GM23338 (cell line): ENCODE results near the gene B4GALNT2. TPM values are rescaled to one million over a fixed set of nuclear protein-coding genes. Genes with fewer than 3 reads are reported as not detected.
A peak's percentile ranks its signal among the peaks of the same experiment; 100 is the strongest.
"Not testable (repeated sequence)": the region's sequence is repeated elsewhere in the genome, so short reads cannot be mapped to it uniquely, and the experiment has no call there.

Experiments used
- ATAC-seq: fragments of 200-7000 bp; cut with Tn5 transposase; 3 replicates; pipeline ENCODE4 v1.9.1; 2020
- DNase-seq: peaks from one replicate; pipeline ENCODE4 v3.0.0-alpha.2; 2015; ENCODE audit warnings: low spot score
- H2AFZ ChIP-seq: fragments of 200-600 bp; sonication (generic); 2 replicates; pipeline ENCODE4 v1.8.0; 2016; ENCODE audit warnings: antibody characterized with exemption, mild to moderate bottlenecking, moderate library complexity
- H3F3A ChIP-seq: fragments of 200-600 bp; sonication (generic); replicated peaks from 2 replicates; pipeline ENCODE4 v1.8.0; 2017; ENCODE audit warnings: antibody characterized with exemption, mixed run types, low read depth
- H3K27ac ChIP-seq: fragments of 200-600 bp; sonication (generic); 2 replicates; pipeline ENCODE4 v1.6.1; 2016; ENCODE audit warnings: low read depth
- H3K27me3 ChIP-seq: fragments of 200-600 bp; sonication (generic); 2 replicates; pipeline ENCODE4 v1.8.0; 2016; ENCODE audit warnings: mild to moderate bottlenecking, mixed run types, moderate library complexity; ENCODE audit not compliant: insufficient read depth
- H3K36me3 ChIP-seq: fragments of 200-600 bp; sonication (generic); 2 replicates; pipeline ENCODE4 v1.8.0; 2016; ENCODE audit warnings: mild to moderate bottlenecking; ENCODE audit not compliant: insufficient read depth
- H3K4me1 ChIP-seq: fragments of 200-600 bp; sonication (generic); 2 replicates; pipeline ENCODE4 v1.8.0; 2016; ENCODE audit warnings: mild to moderate bottlenecking, moderate library complexity; ENCODE audit not compliant: insufficient read depth
- H3K4me2 ChIP-seq: fragments of 200-600 bp; sonication (generic); 2 replicates; pipeline ENCODE4 v1.7.1; 2017; ENCODE audit warnings: mixed run types
- H3K4me3 ChIP-seq: fragments of 200-600 bp; sonication (generic); 2 replicates; pipeline ENCODE4 v1.6.1; 2016; ENCODE audit warnings: mixed run types
- H3K79me2 ChIP-seq: fragments of 200-600 bp; sonication (generic); replicated peaks from 2 replicates; pipeline ENCODE4 v1.8.0; 2017; ENCODE audit warnings: mild to moderate bottlenecking; ENCODE audit not compliant: insufficient read depth
- H3K9me2 ChIP-seq: fragments of 200-600 bp; sonication (generic); 2 replicates; pipeline ENCODE4 v1.8.0; 2017; ENCODE audit not compliant: insufficient read depth
- H4K20me1 ChIP-seq: fragments of 200-600 bp; sonication (generic); replicated peaks from 2 replicates; pipeline ENCODE4 v1.8.0; 2017; ENCODE audit warnings: mild to moderate bottlenecking; ENCODE audit not compliant: insufficient read depth
- H3K27ac Mint-ChIP-seq: 2 replicates; pipeline ENCODE4 v1.8.0; 2020; ENCODE audit warnings: inconsistent platforms, mild to moderate bottlenecking, moderate library complexity, mixed read lengths
- H3K27me3 Mint-ChIP-seq: 3 replicates; pipeline ENCODE4 v1.8.0; 2022; ENCODE audit warnings: low read depth, mild to moderate bottlenecking, moderate library complexity, mixed read lengths, inconsistent platforms; ENCODE audit not compliant: insufficient read depth, poor library complexity
- H3K36me3 Mint-ChIP-seq: 3 replicates; pipeline ENCODE4 v1.8.0; 2021; ENCODE audit warnings: low read depth, mild to moderate bottlenecking, inconsistent platforms, moderate library complexity, mixed read lengths
- H3K4me1 Mint-ChIP-seq: 3 replicates; pipeline ENCODE4 v1.8.0; 2020; ENCODE audit warnings: mild to moderate bottlenecking, inconsistent platforms, mixed read lengths
- H3K4me3 Mint-ChIP-seq: 3 replicates; pipeline ENCODE4 v1.8.0; 2021; ENCODE audit warnings: moderate library complexity, mild to moderate bottlenecking, inconsistent platforms, mixed read lengths
- H3K9me3 Mint-ChIP-seq: 3 replicates; pipeline ENCODE4 v1.8.0; 2020; ENCODE audit warnings: moderate library complexity, mild to moderate bottlenecking, inconsistent platforms, mixed read lengths
- CREB1 ChIP-seq: fragments of 250-450 bp; sonication (Bioruptor Pico); IDR thresholded peaks from 2 replicates; pipeline ENCODE4 v1.5.0; 2020; ENCODE audit warnings: low read depth, mild to moderate bottlenecking, moderate library complexity
- EZH2phosphoT487 ChIP-seq: fragments of 200-600 bp; sonication (generic); IDR thresholded peaks from one replicate; pipeline ENCODE4 v1.8.1; 2018; ENCODE audit warnings: antibody characterized with exemption; ENCODE audit not compliant: unreplicated experiment
- JUNB ChIP-seq: IDR thresholded peaks from one replicate; pipeline ENCODE4 v1.6.1; 2016; ENCODE audit warnings: antibody characterized with exemption; ENCODE audit not compliant: unreplicated experiment
- NANOG ChIP-seq: IDR thresholded peaks from 2 replicates; pipeline ENCODE4 v1.6.1; 2016; ENCODE audit warnings: antibody characterized with exemption, borderline replicate concordance
- POLR2AphosphoS5 ChIP-seq: IDR thresholded peaks from 2 replicates; pipeline ENCODE4 v1.6.1; 2016; ENCODE audit warnings: antibody characterized with exemption, low read depth
- REST ChIP-seq: IDR thresholded peaks from one replicate; pipeline ENCODE4 v1.6.1; 2018; ENCODE audit warnings: antibody characterized with exemption; ENCODE audit not compliant: unreplicated experiment
- STAT1 ChIP-seq: IDR thresholded peaks from one replicate; pipeline ENCODE4 v1.6.1; 2016; ENCODE audit warnings: antibody characterized with exemption; ENCODE audit not compliant: unreplicated experiment
- ZNF114 ChIP-seq: fragments of 250-450 bp; sonication (Bioruptor Pico); IDR thresholded peaks from 2 replicates; pipeline ENCODE4 v1.5.0; 2020; ENCODE audit warnings: mild to moderate bottlenecking, moderate library complexity
- ZNF331 ChIP-seq: fragments of 250-450 bp; sonication (Bioruptor Pico); IDR thresholded peaks from 2 replicates; pipeline ENCODE4 v1.5.0; 2020; ENCODE audit warnings: low read depth, mild to moderate bottlenecking, moderate library complexity
- polyA plus RNA-seq: library from polyadenylated mRNA; unstranded; fragments of >200 nt; fragmentation: Nextera tagmentation; extraction: Ambion mirVana; gene quantifications from 2 replicates; pipeline ENCODE4 v1.2.1, GENCODE V29; 2016
- total RNA-seq: library from RNA; depleted of rRNA; stranded (reverse); fragments of >200 nt; shearing (Covaris generic); gene quantifications from 2 replicates; pipeline ENCODE4 v1.2.3, GENCODE V29; 2014
- TF ChIP-seq, protein P1 (sequence below): IDR thresholded peaks from 2 replicates; pipeline ENCODE4 v1.6.1; 2016; ENCODE audit warnings: antibody characterized with exemption

B4GALNT2 gene
- total and polyA plus RNA-seq, 2 experiments from 2014 or later = not detected

- H3F3A ChIP-seq, H3K79me2 ChIP-seq, H4K20me1 ChIP-seq, H3K27me3 Mint-ChIP-seq, H3K9me2 ChIP-seq, H3K4me3 Mint-ChIP-seq, H3K4me2 ChIP-seq, H3K4me3 ChIP-seq, H3K27ac Mint-ChIP-seq, H3K4me1 Mint-ChIP-seq, H3K27ac ChIP-seq, H3K4me1 ChIP-seq, DNase-seq, ATAC-seq, H2AFZ ChIP-seq, H3K36me3 ChIP-seq: not testable (repeated sequence)
- H3K27me3 ChIP-seq = peaks cover 14% of the 10 kb centered on the region
- Mint-ChIP-seq H3K9me3 (peaks cover 57% of the 10 kb centered on the region), H3K36me3 (peaks cover 29% of the 10 kb centered on the region)
Measured at GRCh38 chr17:49126183-49126859, 6.2 kb upstream of the B4GALNT2 start.

- not testable (repeated sequence) for H4K20me1 ChIP-seq, H3K4me2 ChIP-seq, H3K4me1 ChIP-seq, H3K36me3 ChIP-seq, H3K4me3 Mint-ChIP-seq, H2AFZ ChIP-seq, H3K27ac Mint-ChIP-seq, H3K9me2 ChIP-seq, H3K4me3 ChIP-seq, H3F3A ChIP-seq, DNase-seq, H3K4me1 Mint-ChIP-seq, H3K79me2 ChIP-seq, H3K27ac ChIP-seq, ATAC-seq
- Mint-ChIP-seq H3K27me3 (peaks cover 37% of the 10 kb centered on the region), H3K9me3 (peaks cover 46% of the 10 kb centered on the region), H3K36me3 (peaks cover 20% of the 10 kb centered on the region)
- peaks cover 46% of the 10 kb centered on the region for H3K27me3 ChIP-seq
Measured at GRCh38 chr17:49129359-49129950, 3.1 kb upstream of the B4GALNT2 start.

DNA sequence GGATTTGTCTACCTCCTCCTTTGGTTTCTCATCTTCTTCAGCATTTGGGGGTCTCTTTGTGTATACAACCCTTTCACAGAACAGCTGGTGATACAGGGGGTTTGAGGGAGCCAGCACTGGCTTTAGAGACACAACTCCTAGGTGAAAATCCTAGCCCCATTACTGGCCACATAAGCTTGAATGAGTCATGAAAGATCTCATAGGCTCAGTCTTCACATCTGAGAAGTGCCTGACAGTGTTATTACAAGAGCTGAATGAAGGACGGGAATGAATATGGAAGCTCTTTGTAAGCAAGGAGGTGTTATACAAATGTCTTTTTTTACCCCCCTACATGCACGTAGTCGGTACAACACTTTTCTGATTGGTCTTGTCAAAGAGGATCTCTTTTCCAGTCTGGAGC, 1.7 kb upstream of the B4GALNT2 start:
- no peak for DNase-seq
- peaks cover 38% of the 10 kb centered on the region for H3K27me3 Mint-ChIP-seq
- ATAC-seq = no peak
- H3K4me3 ChIP-seq = no peak overlapping the region
- no peak overlapping the region for H3K4me3 Mint-ChIP-seq
- no peaks in the 10 kb centered on the region for H3K36me3 ChIP-seq
- H3K27ac Mint-ChIP-seq = no peak overlapping the region
- peaks cover 4% of the 10 kb centered on the region; the same call in 1 of the 2 replicates for H3K4me1 ChIP-seq
- no peaks in the 10 kb centered on the region for H4K20me1 ChIP-seq
- H3K4me2 ChIP-seq = no peak overlapping the region
- H3K9me3 Mint-ChIP-seq = peaks cover 43% of the 10 kb centered on the region
- peaks cover 50% of the 10 kb centered on the region for H3K27me3 ChIP-seq
- H3K4me1 Mint-ChIP-seq = peaks cover 2% of the 10 kb centered on the region; the same call in 2 of the 3 replicates
- TF ChIP-seq ZNF331 (no peak), ZNF114 (CRISPR knock-in tag) (no peak), JUNB (no peak), NANOG (no peak)
- H3F3A ChIP-seq = no peaks in the 10 kb centered on the region
- H3K27ac ChIP-seq = no peak overlapping the region
- H3K36me3 Mint-ChIP-seq = peaks cover 20% of the 10 kb centered on the region
- H3K79me2 ChIP-seq = no peaks in the 10 kb centered on the region
- no peaks in the 10 kb centered on the region for H3K9me2 ChIP-seq
- H2AFZ ChIP-seq = no peak overlapping the region

DNA sequence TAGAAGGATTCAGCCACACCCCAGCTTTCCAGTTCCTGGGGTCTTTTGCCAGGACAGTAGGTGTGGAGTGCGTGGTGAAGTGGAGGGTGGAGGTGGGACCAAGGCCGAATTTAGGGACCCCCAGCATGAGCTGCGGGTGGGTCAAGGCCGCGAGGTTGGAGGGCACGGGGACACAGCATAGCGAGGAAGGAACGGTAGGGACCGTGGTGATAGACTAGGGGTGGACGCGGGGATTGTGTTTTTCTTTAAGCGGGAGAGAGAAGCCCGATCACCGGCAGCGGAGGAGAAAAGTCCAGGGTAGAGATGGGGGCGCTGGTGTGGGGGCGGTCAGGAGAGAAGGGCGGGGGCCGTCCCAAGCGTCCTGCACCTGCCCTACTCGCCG, 261 bp upstream of the B4GALNT2 start:
- Histone ChIP-seq H2AFZ (peak overlapping the region; percentile 99), H3K9me2 (no peaks in the 10 kb centered on the region), H3K4me3 (peak overlapping the region; percentile 74), H3F3A (no peaks in the 10 kb centered on the region), H3K27me3 (peaks cover 50% of the 10 kb centered on the region), H3K36me3 (no peaks in the 10 kb centered on the region), H3K4me1 (peaks cover 4% of the 10 kb centered on the region; the same call in 1 of the 2 replicates), H3K27ac (no peak overlapping the region), H4K20me1 (no peaks in the 10 kb centered on the region), H3K79me2 (no peaks in the 10 kb centered on the region), H3K4me2 (peak overlapping the region; percentile 91)
- H3K27me3 Mint-ChIP-seq = peaks cover 39% of the 10 kb centered on the region
- H3K9me3 Mint-ChIP-seq = peaks cover 37% of the 10 kb centered on the region
- H3K27ac Mint-ChIP-seq = no peak overlapping the region
- peak overlapping the region; percentile 73 for H3K4me3 Mint-ChIP-seq
- peaks cover 2% of the 10 kb centered on the region; the same call in 2 of the 3 replicates for H3K4me1 Mint-ChIP-seq
- ATAC-seq (peak; percentile 72), DNase-seq (no peak)
- H3K36me3 Mint-ChIP-seq = peaks cover 20% of the 10 kb centered on the region
- TF ChIP-seq JUNB = no peak
- TF ChIP-seq STAT1 = no peak
- TF ChIP-seq CREB1 (CRISPR knock-in tag) = no peak
- TF ChIP-seq REST = no peak
- no peak for TF ChIP-seq POLR2AphosphoS5
- TF ChIP-seq EZH2phosphoT487 = no peak
- TF ChIP-seq NANOG = no peak
- TF ChIP-seq, protein P1, sequence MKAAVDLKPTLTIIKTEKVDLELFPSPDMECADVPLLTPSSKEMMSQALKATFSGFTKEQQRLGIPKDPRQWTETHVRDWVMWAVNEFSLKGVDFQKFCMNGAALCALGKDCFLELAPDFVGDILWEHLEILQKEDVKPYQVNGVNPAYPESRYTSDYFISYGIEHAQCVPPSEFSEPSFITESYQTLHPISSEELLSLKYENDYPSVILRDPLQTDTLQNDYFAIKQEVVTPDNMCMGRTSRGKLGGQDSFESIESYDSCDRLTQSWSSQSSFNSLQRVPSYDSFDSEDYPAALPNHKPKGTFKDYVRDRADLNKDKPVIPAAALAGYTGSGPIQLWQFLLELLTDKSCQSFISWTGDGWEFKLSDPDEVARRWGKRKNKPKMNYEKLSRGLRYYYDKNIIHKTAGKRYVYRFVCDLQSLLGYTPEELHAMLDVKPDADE = no peak
- no peak for TF ChIP-seq ZNF114 (CRISPR knock-in tag)
